Left forelimb (tissue), 1 donor: ENCODE results near the gene GGT5.
"Not testable (repeated sequence)": the region's sequence is repeated elsewhere in the genome, so short reads cannot be mapped to it uniquely, and the experiment has no call there.

Experiments
- DNase-seq: peaks from one replicate; pipeline ENCODE4 v3.0.0-alpha.2; 2018; ENCODE audit warnings: low spot score

Gene GGT5

GRCh38 chr22:24203856-24204255, 41.0 kb downstream of the GGT5 start:
- not testable (repeated sequence) for DNase-seq

- DNase-seq: no peak
Measured at GRCh38 chr22:24201681-24202614, 42.9 kb downstream of the GGT5 start.

GRCh38 chr22:24200619-24201212, 44.2 kb downstream of the GGT5 start:
- DNase-seq: no peak

- no peak for DNase-seq
Measured at GRCh38 chr22:24198682-24199052, 46.2 kb downstream of the GGT5 start.

- DNase-seq: no peak
Measured at GRCh38 chr22:24191893-24192292, 53.0 kb downstream of the GGT5 start.

GRCh38 chr22:24191381-24191841, 53.5 kb downstream of the GGT5 start:
- DNase-seq: no peak

GRCh38 chr22:24190596-24191208, 54.2 kb downstream of the GGT5 start:
- DNase-seq: peak; percentile 60

GRCh38 chr22:24190159-24190540, 54.7 kb downstream of the GGT5 start:
- DNase-seq: no peak

- peak; percentile 78 for DNase-seq
Measured at GRCh38 chr22:24189249-24190158, 55.4 kb downstream of the GGT5 start.

GRCh38 chr22:24188705-24189248, 56.1 kb downstream of the GGT5 start:
- DNase-seq: no peak

GRCh38 chr22:24187731-24188644, 56.9 kb downstream of the GGT5 start:
- DNase-seq: peak; percentile 50

GRCh38 chr22:24186892-24187670, 57.8 kb downstream of the GGT5 start:
- DNase-seq: peak; percentile 61

GRCh38 chr22:24186352-24186740, 58.5 kb downstream of the GGT5 start:
- DNase-seq: no peak

- DNase-seq: no peak
Measured at GRCh38 chr22:24185501-24186351, 59.2 kb downstream of the GGT5 start.

- no peak for DNase-seq
Measured at GRCh38 chr22:24185001-24185500, 59.8 kb downstream of the GGT5 start.

GRCh38 chr22:24184057-24184798, 60.7 kb downstream of the GGT5 start:
- DNase-seq: no peak

GRCh38 chr22:24183321-24184031, 61.4 kb downstream of the GGT5 start:
- no peak for DNase-seq
